ENCODE measurements around the gene ZNF407.

Gene ZNF407

GRCh38 chr18:74626049-74626874, 28.6 kb downstream of the ZNF407 start:
- DNase-seq (ENCODE audit: low spot score), result no peak

- no peak for DNase-seq (ENCODE audit: low spot score)
Observed at GRCh38 chr18:74630804-74631203, 33.1 kb downstream of the ZNF407 start.

GRCh38 chr18:74631212-74631611, 33.5 kb downstream of the ZNF407 start:
- DNase-seq (ENCODE audit: low spot score), result no peak

- DNase-seq (ENCODE audit: low spot score), result no peak
Observed at GRCh38 chr18:74631623-74632350, 34.1 kb downstream of the ZNF407 start.

- DNase-seq (ENCODE audit: low spot score), result no peak
Observed at GRCh38 chr18:74632351-74632679, 34.6 kb downstream of the ZNF407 start.

- no peak for DNase-seq (ENCODE audit: low spot score)
Observed at GRCh38 chr18:74632856-74633255, 35.2 kb downstream of the ZNF407 start.

GRCh38 chr18:74633652-74634352, 36.1 kb downstream of the ZNF407 start:
- DNase-seq (ENCODE audit: low spot score), result no peak

- no peak for DNase-seq (ENCODE audit: low spot score)
Observed at GRCh38 chr18:74635224-74635975, 37.7 kb downstream of the ZNF407 start.

GRCh38 chr18:74637070-74637469, 39.4 kb downstream of the ZNF407 start:
- DNase-seq (ENCODE audit: low spot score), result no peak

- no peak for DNase-seq (ENCODE audit: low spot score)
Observed at GRCh38 chr18:74638210-74638609, 40.5 kb downstream of the ZNF407 start.

- DNase-seq (ENCODE audit: low spot score), result no peak
Observed at GRCh38 chr18:74644713-74645112, 47.0 kb downstream of the ZNF407 start.

GRCh38 chr18:74645679-74646078, 48.0 kb downstream of the ZNF407 start:
- DNase-seq (ENCODE audit: low spot score), result no peak

GRCh38 chr18:74651327-74652128, 53.9 kb downstream of the ZNF407 start:
- DNase-seq (ENCODE audit: low spot score), result no peak

- no peak for DNase-seq (ENCODE audit: low spot score)
Observed at GRCh38 chr18:74652392-74652988, 54.8 kb downstream of the ZNF407 start.

GRCh38 chr18:74654638-74655037, 57.0 kb downstream of the ZNF407 start:
- DNase-seq (ENCODE audit: low spot score), result no peak

GRCh38 chr18:74661008-74661407, 63.3 kb downstream of the ZNF407 start:
- no peak for DNase-seq (ENCODE audit: low spot score)

GRCh38 chr18:74661691-74662090, 64.0 kb downstream of the ZNF407 start:
- no peak for DNase-seq (ENCODE audit: low spot score)

- no peak for DNase-seq (ENCODE audit: low spot score)
Observed at GRCh38 chr18:74662622-74663021, 65.0 kb downstream of the ZNF407 start.

GRCh38 chr18:74665346-74665745, 67.7 kb downstream of the ZNF407 start:
- DNase-seq (ENCODE audit: low spot score), result no peak

GRCh38 chr18:74665905-74666304, 68.2 kb downstream of the ZNF407 start:
- no peak for DNase-seq (ENCODE audit: low spot score)
